DOHH2 (cell line): ENCODE data around the gene TMC3.

Experiments used
- H3F3A ChIP-seq: fragments of 200-600 bp; sonication (generic), shearing (Covaris generic); 2 replicates; pipeline ENCODE4 v1.6.0; 2016; ENCODE audit warnings: antibody characterized with exemption, mild to moderate bottlenecking; ENCODE audit not compliant: control insufficient read depth, insufficient read depth
- H3K27ac ChIP-seq: fragments of 200-600 bp; sonication (generic); 2 replicates; pipeline ENCODE4 v1.5.1; 2014; ENCODE audit warnings: low read depth, mild to moderate bottlenecking, low read length, moderate library complexity
- H3K27me3 ChIP-seq: fragments of 200-600 bp; sonication (generic); 2 replicates; pipeline ENCODE4 v1.6.1; 2014; ENCODE audit warnings: mild to moderate bottlenecking, low read length, mixed read lengths; ENCODE audit not compliant: control insufficient read depth
- H3K36me3 ChIP-seq: fragments of 200-600 bp; sonication (generic); 2 replicates; pipeline ENCODE4 v1.6.1; 2014; ENCODE audit warnings: mild to moderate bottlenecking, low read length, moderate library complexity, mixed read lengths; ENCODE audit not compliant: control insufficient read depth
- H3K4me1 ChIP-seq: fragments of 200-600 bp; sonication (generic); 2 replicates; pipeline ENCODE4 v1.6.1; 2014; ENCODE audit warnings: mild to moderate bottlenecking, low read length, mixed read lengths; ENCODE audit not compliant: control insufficient read depth
- H3K4me2 ChIP-seq: fragments of 200-600 bp; sonication (generic); 2 replicates; pipeline ENCODE4 v1.6.0; 2014; ENCODE audit warnings: mild to moderate bottlenecking, low read length, moderate library complexity
- H3K4me3 ChIP-seq: fragments of 200-600 bp; sonication (generic); 2 replicates; pipeline ENCODE4 v1.5.1; 2014; ENCODE audit warnings: mild to moderate bottlenecking, low read length, mixed read lengths
- H3K79me2 ChIP-seq: fragments of 200-600 bp; sonication (generic); 2 replicates; pipeline ENCODE4 v1.6.1; 2014; ENCODE audit warnings: mild to moderate bottlenecking, low read length, mixed read lengths; ENCODE audit not compliant: control insufficient read depth
- H3K9me2 ChIP-seq: fragments of 200-600 bp; sonication (generic); replicated peaks from 2 replicates; pipeline ENCODE4 v1.6.1; 2014; ENCODE audit warnings: mild to moderate bottlenecking, low read length, mixed read lengths; ENCODE audit not compliant: control insufficient read depth
- H3K9me3 ChIP-seq: fragments of 200-600 bp; sonication (generic); 2 replicates; pipeline ENCODE4 v1.6.1; 2014; ENCODE audit warnings: antibody characterized with exemption, low read length, mixed read lengths; ENCODE audit not compliant: control insufficient read depth, insufficient read depth
- H4K20me1 ChIP-seq: fragments of 200-600 bp; sonication (generic); 2 replicates; pipeline ENCODE4 v1.6.0; 2014; ENCODE audit warnings: low read depth, mild to moderate bottlenecking, antibody characterized with exemption, low read length, moderate library complexity; ENCODE audit not compliant: control insufficient read depth, insufficient read depth
- CTCF ChIP-seq: fragments of 200-600 bp; sonication (generic); IDR thresholded peaks from one replicate; pipeline ENCODE4 v1.5.1; 2014; ENCODE audit warnings: antibody characterized with exemption, mild to moderate bottlenecking, low read depth, low read length; ENCODE audit not compliant: poor library complexity, severe bottlenecking
- EZH2phosphoT487 ChIP-seq: fragments of 200-600 bp; sonication (generic); IDR thresholded peaks from 2 replicates; pipeline ENCODE4 v1.6.1; 2017; ENCODE audit warnings: borderline replicate concordance, mild to moderate bottlenecking, antibody characterized with exemption, low read length, moderate library complexity, mixed read lengths

TMC3 gene

GRCh38 chr15:81293728-81294515 is 80.1 kb downstream of the TMC3 start:
- Histone ChIP-seq H3K4me1 (peaks cover 90% of the 10 kb centered on the region), H3F3A (peaks cover 36% of the 10 kb centered on the region)
- TF ChIP-seq CTCF (no peak), EZH2phosphoT487 (no peak)

GRCh38 chr15:81292523-81293001 is 81.5 kb downstream of the TMC3 start:
- no peak for TF ChIP-seq CTCF
- TF ChIP-seq EZH2phosphoT487, result no peak
- peaks cover 90% of the 10 kb centered on the region for H3K4me1 ChIP-seq
- no peaks in the 10 kb centered on the region for H3K9me2 ChIP-seq
- no peaks in the 10 kb centered on the region for H3K27me3 ChIP-seq
- H4K20me1 ChIP-seq, result no peaks in the 10 kb centered on the region
- H3K4me2 ChIP-seq, result peak overlapping the region; percentile 99
- H3K4me3 ChIP-seq, result peak overlapping the region; percentile 84
- peaks cover 22% of the 10 kb centered on the region for H3K79me2 ChIP-seq
- H3K9me3 ChIP-seq, result no peaks in the 10 kb centered on the region
- H3K36me3 ChIP-seq, result peaks cover 7% of the 10 kb centered on the region
- H3K27ac ChIP-seq, result peak overlapping the region; percentile 98
- peaks cover 36% of the 10 kb centered on the region for H3F3A ChIP-seq

More at GRCh38 chr15:81293728-81294515, 80.1 kb downstream of the TMC3 start:
- Histone ChIP-seq H3K4me3 (peak overlapping the region; percentile 84), H3K9me3 (no peaks in the 10 kb centered on the region), H3K79me2 (peaks cover 35% of the 10 kb centered on the region), H3K4me2 (peak overlapping the region; percentile 99), H3K27ac (peak overlapping the region; percentile 98), H3K27me3 (no peaks in the 10 kb centered on the region), H3K9me2 (no peaks in the 10 kb centered on the region), H3K36me3 (peaks cover 20% of the 10 kb centered on the region), H4K20me1 (no peaks in the 10 kb centered on the region)

- Histone ChIP-seq H3K9me2 (no peaks in the 10 kb centered on the region), H3K36me3 (peaks cover 2% of the 10 kb centered on the region), H3K79me2 (peaks cover 16% of the 10 kb centered on the region), H3K4me1 (peaks cover 90% of the 10 kb centered on the region), H3K4me3 (peak overlapping the region; percentile 84), H3K4me2 (peak overlapping the region; percentile 99), H3F3A (peaks cover 36% of the 10 kb centered on the region), H3K27ac (peak overlapping the region; percentile 98), H4K20me1 (no peaks in the 10 kb centered on the region), H3K9me3 (no peaks in the 10 kb centered on the region), H3K27me3 (no peaks in the 10 kb centered on the region)
- TF ChIP-seq CTCF (no peak), EZH2phosphoT487 (no peak)
Measured at GRCh38 chr15:81291916-81292522, 82.0 kb downstream of the TMC3 start.
